ENCODE measurements around the gene PNRC2.

- TF ChIP-seq POLR2A (IDR thresholded peaks at IDR 0.05) = no peak
- TF ChIP-seq, protein P1, sequence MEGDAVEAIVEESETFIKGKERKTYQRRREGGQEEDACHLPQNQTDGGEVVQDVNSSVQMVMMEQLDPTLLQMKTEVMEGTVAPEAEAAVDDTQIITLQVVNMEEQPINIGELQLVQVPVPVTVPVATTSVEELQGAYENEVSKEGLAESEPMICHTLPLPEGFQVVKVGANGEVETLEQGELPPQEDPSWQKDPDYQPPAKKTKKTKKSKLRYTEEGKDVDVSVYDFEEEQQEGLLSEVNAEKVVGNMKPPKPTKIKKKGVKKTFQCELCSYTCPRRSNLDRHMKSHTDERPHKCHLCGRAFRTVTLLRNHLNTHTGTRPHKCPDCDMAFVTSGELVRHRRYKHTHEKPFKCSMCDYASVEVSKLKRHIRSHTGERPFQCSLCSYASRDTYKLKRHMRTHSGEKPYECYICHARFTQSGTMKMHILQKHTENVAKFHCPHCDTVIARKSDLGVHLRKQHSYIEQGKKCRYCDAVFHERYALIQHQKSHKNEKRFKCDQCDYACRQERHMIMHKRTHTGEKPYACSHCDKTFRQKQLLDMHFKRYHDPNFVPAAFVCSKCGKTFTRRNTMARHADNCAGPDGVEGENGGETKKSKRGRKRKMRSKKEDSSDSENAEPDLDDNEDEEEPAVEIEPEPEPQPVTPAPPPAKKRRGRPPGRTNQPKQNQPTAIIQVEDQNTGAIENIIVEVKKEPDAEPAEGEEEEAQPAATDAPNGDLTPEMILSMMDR (IDR thresholded peaks at IDR 0.05) = no peak
- TF ChIP-seq POLR2AphosphoS5 (IDR thresholded peaks at IDR 0.05; ENCODE audit: insufficient read depth in 1 of 2, low read depth in 1 of 2) = no peak
Measured at GRCh38 chr1:23947366-23947765, 12.3 kb upstream of the PNRC2 start.

Data from vagina (tissue), 2 donors.